GM18517 (cell line): ENCODE measurements around the gene EPSTI1.

Experiments used
- ATAC-seq: cut with Tn5 transposase; IDR thresholded peaks from one replicate; pipeline ENCODE4 v1.9.1; 2021; ENCODE audit warnings: mild to moderate bottlenecking, moderate library complexity; ENCODE audit not compliant: unreplicated experiment

The EPSTI1 gene

DNA sequence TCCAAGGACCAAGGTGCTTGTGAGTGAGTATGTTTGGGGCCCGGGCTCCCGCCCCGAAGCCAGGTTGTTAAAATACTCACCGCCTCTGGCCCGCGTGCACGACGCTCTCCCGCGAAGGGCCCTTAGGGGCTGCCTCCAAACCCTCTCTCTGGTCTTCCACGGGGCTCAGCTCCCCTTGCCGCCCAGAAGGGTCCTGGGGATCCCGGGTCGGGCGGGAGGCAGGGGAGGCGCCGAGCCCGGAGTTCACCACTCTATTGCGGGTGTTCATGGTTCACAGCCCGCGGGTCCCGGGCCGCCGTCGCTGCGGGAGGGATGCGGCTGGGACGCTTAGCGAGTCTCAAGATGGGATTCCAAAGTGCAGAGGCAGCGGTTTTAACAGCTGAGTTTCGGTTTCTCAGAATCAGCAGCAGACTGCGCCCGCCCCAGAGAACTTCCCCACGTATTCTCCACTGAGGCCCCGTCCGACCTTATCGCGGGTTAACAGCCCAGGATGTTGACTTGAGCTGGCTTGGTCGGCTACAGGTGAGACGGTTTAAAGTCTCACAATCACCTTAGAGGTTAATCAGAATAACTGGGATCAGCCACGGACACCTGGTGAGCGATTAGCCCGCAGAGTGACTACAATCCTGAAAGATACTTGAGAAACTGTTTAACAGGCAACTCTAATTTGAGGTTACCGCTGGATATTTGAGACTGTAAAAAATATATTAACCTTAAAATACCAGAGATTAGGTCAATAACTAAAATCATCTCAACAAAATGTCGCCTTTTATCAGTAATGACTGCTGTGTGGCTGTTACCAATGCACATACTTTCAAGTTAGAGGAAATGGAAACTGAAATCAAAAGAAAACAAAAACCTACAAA, at the start of gene EPSTI1:
EPSTI1 (minus strand) TSS at position 344 of the 866 bp plus-strand sequence; CDS start at position 268, 76 bp downstream.
- peak; percentile 72 for ATAC-seq

DNA sequence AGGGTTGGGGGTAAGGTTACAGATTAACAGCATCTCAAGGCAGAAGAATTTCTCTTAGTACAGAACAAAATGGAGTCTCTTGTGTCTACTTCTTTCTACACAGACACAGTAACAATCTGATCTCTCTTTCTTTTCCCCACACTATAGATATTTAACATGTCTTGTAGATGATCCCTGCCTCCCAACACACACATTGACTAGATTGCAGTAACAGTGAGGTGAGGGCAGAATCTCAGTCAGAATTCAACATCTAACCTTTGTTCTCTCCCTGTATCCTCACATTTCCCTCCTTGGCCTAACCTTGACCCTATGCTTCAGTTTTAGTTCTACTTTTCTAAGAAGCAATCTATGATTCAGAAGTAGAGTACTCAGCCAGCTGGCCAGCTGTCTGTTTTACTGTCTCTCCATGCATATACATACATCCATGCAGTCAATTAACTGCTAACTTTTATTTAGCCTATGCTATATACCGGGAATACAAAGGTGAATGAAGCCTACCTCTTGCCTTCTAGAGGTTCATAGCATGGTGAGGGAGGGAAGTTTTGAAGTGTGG, 49.4 kb upstream of the EPSTI1 start:
- peak; percentile 66 for ATAC-seq

- ATAC-seq: peak; percentile 5
These were observed 48.7 kb upstream of the EPSTI1 start for GRCh38 chr13:43040581-43041368.

- ATAC-seq: no peak
These were observed 47.9 kb upstream of the EPSTI1 start for GRCh38 chr13:43039966-43040365.

- no peak for ATAC-seq
These were observed 44.6 kb upstream of the EPSTI1 start for GRCh38 chr13:43036351-43037250.

GRCh38 chr13:43033038-43033437, 41.0 kb upstream of the EPSTI1 start:
- no peak for ATAC-seq

DNA sequence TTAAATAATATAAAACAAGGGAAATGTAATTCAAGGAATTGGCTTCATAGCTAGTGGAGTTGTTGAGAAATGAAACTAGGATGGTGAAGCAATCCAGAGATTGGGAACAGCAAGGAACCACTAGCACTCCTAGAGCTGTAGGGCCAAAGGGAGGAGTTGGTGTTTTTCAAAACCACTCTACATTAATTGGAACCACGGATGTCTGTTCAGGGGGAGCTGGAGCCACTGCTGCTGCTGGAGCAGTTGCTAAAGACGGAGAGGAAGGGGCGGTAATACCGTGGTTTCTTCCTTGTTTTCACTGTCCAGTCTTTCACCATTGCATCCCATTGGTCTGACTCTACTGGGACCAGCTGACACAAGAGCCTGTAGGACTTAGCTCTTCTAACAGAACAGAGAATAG, 39.8 kb upstream of the EPSTI1 start:
- no peak for ATAC-seq

DNA sequence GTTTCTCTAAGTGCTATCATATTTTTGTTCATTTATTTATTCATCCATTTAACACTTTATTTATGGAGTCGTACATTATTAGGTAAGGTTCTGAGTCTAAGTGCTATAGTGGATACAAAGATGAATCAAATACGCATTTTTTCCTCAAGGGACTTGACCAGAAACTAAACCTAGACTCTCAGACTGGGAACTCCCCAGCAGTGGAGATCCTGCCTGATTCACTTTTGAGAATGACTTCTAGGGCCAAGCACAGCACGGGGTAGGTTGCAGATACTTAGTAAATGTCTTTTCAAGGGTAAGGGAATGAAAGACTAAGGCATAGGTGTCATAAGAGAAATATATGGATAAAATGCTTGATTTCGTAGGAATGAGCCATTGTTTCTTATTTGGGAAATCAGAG, 38.5 kb upstream of the EPSTI1 start:
- peak; percentile 54 for ATAC-seq

DNA sequence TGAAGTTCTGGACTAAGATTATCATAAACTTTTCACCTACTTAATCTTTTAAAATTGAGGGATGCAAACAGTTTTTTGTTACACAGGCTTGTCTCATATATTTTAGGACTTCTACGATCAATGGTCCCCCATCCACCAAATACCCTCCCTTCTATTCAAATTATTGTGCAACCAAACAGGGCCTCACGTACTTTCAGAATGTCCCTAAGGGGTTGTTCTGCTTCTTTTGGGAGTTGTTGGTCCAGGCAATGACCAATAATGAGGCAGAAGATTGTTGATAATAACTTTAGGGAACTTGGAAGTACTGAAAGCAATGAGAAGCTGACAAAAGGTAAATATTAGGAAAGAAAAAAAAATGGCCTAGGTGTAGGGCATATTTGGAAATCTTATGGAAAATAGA, 34.2 kb upstream of the EPSTI1 start:
- no peak for ATAC-seq

DNA sequence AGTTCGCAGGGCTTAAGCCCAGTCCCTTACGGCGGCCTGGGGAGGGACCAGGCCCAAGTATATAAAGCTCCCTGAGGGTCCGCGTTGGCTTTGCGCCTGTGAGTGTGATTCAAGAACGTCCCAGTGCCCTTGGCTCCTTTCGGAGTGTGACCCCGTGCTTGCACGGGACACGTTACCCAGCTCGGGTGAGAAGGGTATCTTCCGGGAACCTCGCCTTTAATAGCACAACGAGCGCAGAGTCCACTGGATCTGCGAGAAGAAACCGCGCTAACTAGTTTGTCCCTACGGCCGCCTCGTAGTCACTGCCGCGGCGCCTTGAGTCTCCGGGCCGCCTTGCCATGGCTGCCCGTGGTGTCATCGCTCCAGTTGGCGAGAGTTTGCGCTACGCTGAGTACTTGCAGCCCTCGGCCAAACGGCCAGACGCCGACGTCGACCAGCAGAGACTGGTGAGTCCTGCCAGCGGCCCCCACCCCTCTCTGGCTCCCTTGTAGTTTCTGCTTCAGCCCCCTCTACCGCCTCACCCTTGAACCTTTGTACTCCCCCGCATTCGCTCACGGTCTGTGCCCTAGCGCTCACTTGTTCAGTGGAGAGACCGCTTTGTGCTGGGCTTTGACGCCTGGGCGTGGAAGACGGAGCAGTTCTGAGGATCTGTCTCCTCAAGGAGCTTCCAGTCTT, 31.4 kb upstream of the EPSTI1 start, which contains the start of gene DNAJC15:
DNAJC15 (plus strand) TSS at position 298 of the 675 bp plus-strand sequence; CDS start at position 339, 41 bp downstream.
- peak; percentile 81 for ATAC-seq

DNA sequence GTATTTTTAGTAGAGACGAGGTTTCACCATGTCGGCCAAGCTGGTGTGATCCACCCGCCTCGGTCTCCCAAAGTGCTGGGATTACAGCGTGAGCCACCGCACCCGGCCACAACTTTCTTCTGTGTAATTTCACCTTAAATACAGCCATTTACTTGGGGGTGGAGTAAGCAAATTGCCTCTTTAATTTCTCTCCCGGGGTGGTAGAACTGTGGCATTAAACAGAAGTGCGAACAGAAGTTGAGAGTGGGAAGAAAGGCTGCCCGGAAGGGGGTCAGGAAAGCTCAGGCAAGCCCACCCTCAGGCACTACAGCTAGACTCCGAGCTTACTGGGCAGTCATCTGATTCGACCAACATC, 30.9 kb upstream of the EPSTI1 start:
- no peak for ATAC-seq

DNA sequence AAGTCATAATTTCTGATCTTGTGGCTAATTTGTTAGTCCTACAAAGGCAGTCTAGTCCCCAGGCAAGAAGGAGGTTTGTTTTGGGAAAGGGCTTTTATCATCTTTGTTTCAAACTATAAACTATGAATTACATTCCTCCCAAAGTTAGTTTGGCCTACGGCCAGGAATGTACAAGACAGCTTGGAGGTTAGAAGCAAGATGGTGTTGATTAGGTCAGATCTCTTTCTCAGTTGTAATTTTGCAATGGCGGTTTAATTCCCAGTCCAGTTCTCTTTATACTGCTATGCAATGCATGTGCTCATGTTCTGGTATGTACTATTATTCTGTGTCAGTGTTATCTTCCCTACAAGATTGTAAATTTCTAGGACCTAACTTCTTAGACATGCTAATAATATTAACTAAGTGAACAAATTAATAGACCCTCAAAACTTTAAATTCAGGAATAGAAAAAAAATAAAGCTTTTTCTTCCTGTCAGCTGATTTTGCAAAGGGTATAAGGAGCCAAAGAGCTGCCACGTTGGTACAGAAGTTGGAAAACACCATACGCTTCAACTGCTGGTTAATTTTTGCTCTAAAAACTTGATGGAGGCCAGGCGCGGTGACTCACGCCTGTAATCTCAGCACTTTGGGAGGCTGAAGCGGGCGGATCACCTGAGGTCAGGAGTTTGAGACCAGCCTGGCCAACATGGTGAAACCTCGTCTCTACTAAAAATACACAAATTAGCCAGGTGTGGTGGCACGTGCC, 30.1 kb upstream of the EPSTI1 start:
- no peak for ATAC-seq

GRCh38 chr13:43020794-43021193, 28.8 kb upstream of the EPSTI1 start:
- no peak for ATAC-seq

DNA sequence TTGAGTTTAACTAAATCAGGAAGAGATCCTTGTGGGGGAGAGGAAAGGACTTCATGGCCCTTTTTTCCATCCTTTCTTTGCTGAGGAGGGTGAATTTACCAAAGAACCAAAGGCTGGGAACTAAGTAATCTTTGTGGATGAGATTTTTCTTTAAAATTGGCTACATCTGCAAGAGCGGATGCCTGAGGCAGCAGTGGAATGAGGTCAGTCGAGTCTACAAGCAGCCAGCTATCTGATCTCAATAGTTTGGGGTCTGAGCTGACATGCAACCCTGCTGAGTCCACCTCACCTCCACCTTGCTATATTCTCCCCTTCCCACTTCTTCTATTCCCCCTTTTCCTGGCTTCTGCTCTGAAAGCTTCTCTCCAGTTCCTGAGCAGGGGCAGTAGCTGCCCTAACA, 27.8 kb upstream of the EPSTI1 start:
- no peak for ATAC-seq

GRCh38 chr13:43016226-43016625, 24.2 kb upstream of the EPSTI1 start:
- ATAC-seq: no peak

DNA sequence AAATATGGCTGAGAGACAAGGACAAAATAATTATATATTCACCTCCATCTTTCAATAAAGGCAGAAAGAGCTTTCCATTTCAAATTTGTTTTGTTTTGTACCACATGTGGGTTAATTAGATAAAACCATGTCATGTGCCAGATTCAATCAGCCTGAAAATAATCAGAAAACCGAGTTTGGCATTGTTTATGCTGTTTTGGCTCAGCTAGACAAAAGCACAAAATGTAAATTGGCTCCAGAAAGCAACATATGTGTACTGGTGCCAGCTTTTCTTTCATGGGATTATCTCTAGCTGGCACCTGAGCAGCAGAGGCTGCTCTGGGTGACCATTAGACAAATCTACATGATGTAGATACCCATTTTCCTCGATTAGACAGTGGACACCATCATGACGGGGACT, 22.1 kb upstream of the EPSTI1 start:
- no peak for ATAC-seq

- ATAC-seq: no peak
These were observed 17.5 kb upstream of the EPSTI1 start for GRCh38 chr13:43009506-43009905.

DNA sequence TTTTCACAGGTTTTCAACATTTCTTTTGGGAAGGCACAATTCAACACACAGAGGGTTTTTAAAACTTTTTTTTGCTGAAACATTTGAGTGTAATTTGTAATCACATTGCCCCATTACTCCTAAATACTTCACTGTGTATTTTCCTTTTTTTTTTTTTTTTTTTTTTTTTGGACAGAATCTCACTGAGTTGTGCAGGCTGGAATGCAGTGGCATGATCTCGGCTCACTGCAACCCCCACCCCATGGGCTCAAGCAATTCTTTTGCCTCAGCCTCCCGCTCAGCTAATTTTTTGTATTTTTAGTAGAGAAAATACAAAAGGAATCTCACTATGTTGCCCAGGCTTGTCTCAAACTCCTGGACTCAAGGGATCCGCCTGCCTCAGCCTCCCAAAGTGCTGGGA, 16.6 kb upstream of the EPSTI1 start:
- ATAC-seq: no peak

GRCh38 chr13:43006893-43007631, 15.0 kb upstream of the EPSTI1 start:
- no peak for ATAC-seq
